Mammary epithelial cell (primary cell): ENCODE data around the gene DRICH1.

Source experiments
- EZH2 ChIP-seq: IDR thresholded peaks from 2 replicates; pipeline ENCODE4 v1.6.1; 2012; ENCODE audit warnings: low read length, inconsistent platforms, borderline replicate concordance
- TF ChIP-seq, protein P1 (sequence below), 2 donors: IDR thresholded peaks in 1 of 2; conservative IDR thresholded peaks in 1 of 2; 2 replicates each; pipeline ENCODE4 v1.5.1; 2011 to 2012; ENCODE audit warnings: inconsistent platforms in 2 of 2, low read length in 2 of 2, mild to moderate bottlenecking in 2 of 2, control low read depth in 1 of 2, low read depth in 1 of 2; ENCODE audit not compliant: insufficient read depth in 1 of 2; ENCODE audit errors: extremely low read depth in 1 of 2

DNA sequence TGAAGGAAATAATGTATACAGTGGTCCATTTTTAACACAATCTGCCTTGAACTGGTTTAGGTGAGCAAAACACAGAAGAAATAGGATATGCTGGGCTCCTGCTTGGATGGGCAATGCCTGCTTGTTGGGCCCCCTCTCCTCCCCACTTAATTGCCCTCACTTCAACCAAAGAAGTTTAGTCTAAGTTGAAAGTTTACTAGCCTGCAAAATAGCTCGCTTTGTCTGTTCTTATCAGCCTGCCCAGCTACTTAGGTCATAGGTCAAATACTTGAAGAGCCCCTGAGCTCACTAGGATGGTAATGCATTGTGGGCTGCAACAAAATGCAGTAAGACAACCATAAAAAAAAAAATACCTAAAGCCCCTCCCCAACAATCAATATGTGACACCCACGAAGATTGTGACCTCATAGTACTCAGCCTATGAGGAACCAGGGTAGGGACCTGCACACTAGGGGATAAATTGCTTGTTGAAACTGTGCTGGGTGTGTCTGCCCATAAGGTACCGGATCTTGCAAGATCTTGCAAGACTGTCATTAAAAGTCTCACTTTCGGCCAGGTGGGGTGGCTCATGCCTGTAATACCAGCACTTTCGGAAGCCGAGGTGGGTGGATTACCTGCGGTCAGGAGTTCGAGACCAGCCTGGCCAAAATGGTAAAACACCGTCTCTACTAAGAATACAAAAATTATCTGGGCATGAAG, 10.9 kb downstream of the DRICH1 start:
- TF ChIP-seq, protein P1, sequence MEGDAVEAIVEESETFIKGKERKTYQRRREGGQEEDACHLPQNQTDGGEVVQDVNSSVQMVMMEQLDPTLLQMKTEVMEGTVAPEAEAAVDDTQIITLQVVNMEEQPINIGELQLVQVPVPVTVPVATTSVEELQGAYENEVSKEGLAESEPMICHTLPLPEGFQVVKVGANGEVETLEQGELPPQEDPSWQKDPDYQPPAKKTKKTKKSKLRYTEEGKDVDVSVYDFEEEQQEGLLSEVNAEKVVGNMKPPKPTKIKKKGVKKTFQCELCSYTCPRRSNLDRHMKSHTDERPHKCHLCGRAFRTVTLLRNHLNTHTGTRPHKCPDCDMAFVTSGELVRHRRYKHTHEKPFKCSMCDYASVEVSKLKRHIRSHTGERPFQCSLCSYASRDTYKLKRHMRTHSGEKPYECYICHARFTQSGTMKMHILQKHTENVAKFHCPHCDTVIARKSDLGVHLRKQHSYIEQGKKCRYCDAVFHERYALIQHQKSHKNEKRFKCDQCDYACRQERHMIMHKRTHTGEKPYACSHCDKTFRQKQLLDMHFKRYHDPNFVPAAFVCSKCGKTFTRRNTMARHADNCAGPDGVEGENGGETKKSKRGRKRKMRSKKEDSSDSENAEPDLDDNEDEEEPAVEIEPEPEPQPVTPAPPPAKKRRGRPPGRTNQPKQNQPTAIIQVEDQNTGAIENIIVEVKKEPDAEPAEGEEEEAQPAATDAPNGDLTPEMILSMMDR (conservative IDR thresholded peaks at IDR 0.05 in 1 of 2, IDR thresholded peaks at IDR 0.05 in 1 of 2; ENCODE audit: extremely low read depth in 1 of 2, insufficient read depth in 1 of 2, low read depth in 1 of 2, low read length in 2 of 2), result no peak
- TF ChIP-seq EZH2, result no peak
